Neural crest cell (in vitro differentiated cells): ENCODE results near the gene ZDHHC20. TPM values are rescaled to one million over a fixed set of nuclear protein-coding genes. Genes with fewer than 3 reads are reported as not detected.

Experiments
- DNase-seq: peaks from one replicate; pipeline ENCODE4 v3.0.0; 2021; ENCODE audit warnings: low read depth, mixed read lengths, low spot score
- H3K27ac Mint-ChIP-seq: one replicate; pipeline ENCODE4 v1.8.0; 2021; ENCODE audit warnings: mild to moderate bottlenecking, mixed read lengths; ENCODE audit not compliant: unreplicated experiment
- H3K27me3 Mint-ChIP-seq: 2 replicates; pipeline ENCODE4 v1.8.0; 2021; ENCODE audit warnings: low read depth, mild to moderate bottlenecking, mixed read lengths
- H3K36me3 Mint-ChIP-seq: 2 replicates; pipeline ENCODE4 v1.8.0; 2021; ENCODE audit warnings: low read depth, mild to moderate bottlenecking, mixed read lengths
- H3K4me1 Mint-ChIP-seq: 2 replicates; pipeline ENCODE4 v1.8.0; 2021; ENCODE audit warnings: mixed read lengths
- H3K4me3 Mint-ChIP-seq: one replicate; pipeline ENCODE4 v1.8.0; 2021; ENCODE audit warnings: mild to moderate bottlenecking, mixed read lengths
- H3K9me3 Mint-ChIP-seq: 2 replicates; pipeline ENCODE4 v1.8.0; 2021; ENCODE audit warnings: mixed read lengths
- long read RNA-seq: library from polyadenylated mRNA; unstranded; transcript quantifications from one replicate; pipeline ENCODE4 v2.0.0, GENCODE V29; 2020
- total RNA-seq: library from RNA; stranded (reverse); gene quantifications from 2 replicates; pipeline ENCODE4 v1.2.1, GENCODE V29; 2021
- TF ChIP-seq, protein P1 (sequence below): fragments of 200-600 bp; sonication (generic); conservative IDR thresholded peaks from 2 replicates; pipeline ENCODE4 v1.5.0; 2021; ENCODE audit warnings: antibody characterized with exemption, mild to moderate bottlenecking

The ZDHHC20 gene, protein sequence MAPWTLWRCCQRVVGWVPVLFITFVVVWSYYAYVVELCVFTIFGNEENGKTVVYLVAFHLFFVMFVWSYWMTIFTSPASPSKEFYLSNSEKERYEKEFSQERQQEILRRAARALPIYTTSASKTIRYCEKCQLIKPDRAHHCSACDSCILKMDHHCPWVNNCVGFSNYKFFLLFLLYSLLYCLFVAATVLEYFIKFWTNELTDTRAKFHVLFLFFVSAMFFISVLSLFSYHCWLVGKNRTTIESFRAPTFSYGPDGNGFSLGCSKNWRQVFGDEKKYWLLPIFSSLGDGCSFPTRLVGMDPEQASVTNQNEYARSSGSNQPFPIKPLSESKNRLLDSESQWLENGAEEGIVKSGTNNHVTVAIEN
- total RNA-seq, result 65.2 and 65.7 TPM in 2 replicates
- long read RNA-seq, partial matches to known transcripts, result 8 of 19 reads
- long read RNA-seq, other reads (novel, unspliced or antisense), result 11 of 19 reads

DNA sequence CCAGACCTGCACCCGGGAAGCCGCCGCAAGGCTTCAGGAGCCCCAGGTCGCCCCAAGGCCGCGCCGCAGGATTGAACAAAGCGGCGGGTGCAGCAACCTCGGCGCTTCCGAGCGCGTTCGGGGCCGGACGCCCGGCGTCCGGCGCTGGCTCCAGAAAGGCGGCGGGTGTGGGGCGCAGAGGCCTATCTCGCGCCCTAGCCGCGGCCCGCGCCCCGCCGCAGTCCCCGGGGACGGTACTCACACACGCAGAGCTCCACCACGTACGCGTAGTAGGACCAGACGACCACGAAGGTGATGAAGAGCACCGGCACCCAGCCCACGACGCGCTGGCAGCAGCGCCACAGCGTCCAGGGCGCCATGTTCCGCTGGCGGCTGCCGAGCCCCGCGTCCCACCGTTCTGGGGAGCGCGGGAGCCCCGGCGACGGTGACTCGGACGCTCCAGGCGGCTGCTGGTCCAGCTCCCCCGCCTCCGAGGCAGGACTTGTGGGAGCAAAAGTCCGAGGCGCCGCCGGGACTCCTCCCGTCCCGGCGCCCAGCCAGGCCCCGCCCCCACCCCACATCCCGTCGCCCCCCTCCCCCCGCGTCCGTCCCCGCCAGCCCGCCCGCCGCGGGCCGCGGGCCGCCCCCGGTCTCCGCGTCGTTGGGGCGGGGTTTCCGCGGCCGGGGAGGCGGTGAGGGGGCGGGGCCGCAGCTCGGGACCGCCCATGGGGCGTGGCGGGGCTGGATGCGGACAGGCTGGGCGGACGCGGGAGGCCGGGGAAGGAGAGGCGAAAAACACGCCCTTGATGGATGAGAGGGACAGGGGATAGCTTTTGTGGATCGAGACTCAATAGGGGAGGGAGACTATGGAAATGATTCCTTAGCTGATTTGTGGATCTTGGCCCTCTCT is at the start of gene ZDHHC20:
ZDHHC20 (minus strand) TSS at position 491 of the 889 bp plus-strand sequence; CDS start at position 359, 132 bp downstream.
- peaks cover 11% of the 10 kb centered on the region for H3K9me3 Mint-ChIP-seq
- H3K4me1 Mint-ChIP-seq, result peaks cover 23% of the 10 kb centered on the region
- TF ChIP-seq, protein P1, sequence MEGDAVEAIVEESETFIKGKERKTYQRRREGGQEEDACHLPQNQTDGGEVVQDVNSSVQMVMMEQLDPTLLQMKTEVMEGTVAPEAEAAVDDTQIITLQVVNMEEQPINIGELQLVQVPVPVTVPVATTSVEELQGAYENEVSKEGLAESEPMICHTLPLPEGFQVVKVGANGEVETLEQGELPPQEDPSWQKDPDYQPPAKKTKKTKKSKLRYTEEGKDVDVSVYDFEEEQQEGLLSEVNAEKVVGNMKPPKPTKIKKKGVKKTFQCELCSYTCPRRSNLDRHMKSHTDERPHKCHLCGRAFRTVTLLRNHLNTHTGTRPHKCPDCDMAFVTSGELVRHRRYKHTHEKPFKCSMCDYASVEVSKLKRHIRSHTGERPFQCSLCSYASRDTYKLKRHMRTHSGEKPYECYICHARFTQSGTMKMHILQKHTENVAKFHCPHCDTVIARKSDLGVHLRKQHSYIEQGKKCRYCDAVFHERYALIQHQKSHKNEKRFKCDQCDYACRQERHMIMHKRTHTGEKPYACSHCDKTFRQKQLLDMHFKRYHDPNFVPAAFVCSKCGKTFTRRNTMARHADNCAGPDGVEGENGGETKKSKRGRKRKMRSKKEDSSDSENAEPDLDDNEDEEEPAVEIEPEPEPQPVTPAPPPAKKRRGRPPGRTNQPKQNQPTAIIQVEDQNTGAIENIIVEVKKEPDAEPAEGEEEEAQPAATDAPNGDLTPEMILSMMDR, result no peak
- DNase-seq, result peak; percentile 94
- H3K27ac Mint-ChIP-seq, result peak within 1 kb of the TSS; percentile 94
- no peaks in the 10 kb centered on the region for H3K27me3 Mint-ChIP-seq
- H3K4me3 Mint-ChIP-seq, result peak within 1 kb of the TSS; percentile 96
- H3K36me3 Mint-ChIP-seq, result peaks cover 13% of the 10 kb centered on the region

DNA sequence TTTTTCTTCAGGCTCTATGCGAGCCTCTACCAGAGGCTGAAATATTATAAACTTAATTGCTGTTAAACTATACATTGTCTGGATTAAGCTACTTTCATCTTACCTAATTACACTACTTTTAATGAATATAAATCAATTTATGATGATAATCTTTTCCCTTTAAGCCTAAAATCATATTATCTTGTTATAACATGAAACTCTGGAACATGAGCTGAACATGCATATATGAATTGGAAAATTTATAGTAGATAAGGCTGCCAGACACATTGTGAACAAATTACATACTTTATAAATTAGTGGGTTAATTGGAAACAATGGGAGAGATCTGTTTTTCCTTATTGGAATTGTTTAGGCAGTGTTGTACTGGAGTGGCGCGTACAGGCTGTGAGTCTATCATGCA is 45.3 kb upstream of the ZDHHC20 start:
- H3K36me3 Mint-ChIP-seq, result peaks cover 11% of the 10 kb centered on the region
- H3K27me3 Mint-ChIP-seq, result no peaks in the 10 kb centered on the region
- DNase-seq, result no peak
- H3K27ac Mint-ChIP-seq, result no peak overlapping the region
- H3K4me1 Mint-ChIP-seq, result no peaks in the 10 kb centered on the region
- no peaks in the 10 kb centered on the region for H3K9me3 Mint-ChIP-seq
- H3K4me3 Mint-ChIP-seq, result no peak overlapping the region
- TF ChIP-seq, protein P1, result no peak

DNA sequence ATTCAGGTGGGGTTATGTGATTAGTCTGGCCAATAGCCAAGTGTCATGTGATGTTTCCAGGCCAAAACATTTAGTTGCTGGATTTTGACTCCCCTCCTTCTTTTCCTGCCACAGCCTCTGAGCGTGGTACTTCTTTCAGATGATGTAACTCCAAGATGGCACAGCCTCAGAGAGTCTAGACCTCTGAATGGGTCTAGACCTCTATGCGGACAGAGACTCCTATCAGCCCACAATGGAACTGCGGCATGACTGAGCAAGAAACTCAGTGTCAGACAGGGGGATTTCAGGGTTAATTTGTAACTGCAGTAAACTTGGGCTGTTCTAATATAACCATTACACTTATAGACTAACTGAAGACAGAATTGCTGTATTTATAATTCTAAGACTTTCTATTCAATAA is 42.6 kb upstream of the ZDHHC20 start:
- TF ChIP-seq, protein P1, result peak; percentile 16
- peaks cover 7% of the 10 kb centered on the region for H3K36me3 Mint-ChIP-seq
- H3K4me3 Mint-ChIP-seq, result no peak overlapping the region
- DNase-seq, result no peak
- no peak overlapping the region for H3K27ac Mint-ChIP-seq
- no peaks in the 10 kb centered on the region for H3K9me3 Mint-ChIP-seq
- no peaks in the 10 kb centered on the region for H3K27me3 Mint-ChIP-seq
- no peaks in the 10 kb centered on the region for H3K4me1 Mint-ChIP-seq

DNA sequence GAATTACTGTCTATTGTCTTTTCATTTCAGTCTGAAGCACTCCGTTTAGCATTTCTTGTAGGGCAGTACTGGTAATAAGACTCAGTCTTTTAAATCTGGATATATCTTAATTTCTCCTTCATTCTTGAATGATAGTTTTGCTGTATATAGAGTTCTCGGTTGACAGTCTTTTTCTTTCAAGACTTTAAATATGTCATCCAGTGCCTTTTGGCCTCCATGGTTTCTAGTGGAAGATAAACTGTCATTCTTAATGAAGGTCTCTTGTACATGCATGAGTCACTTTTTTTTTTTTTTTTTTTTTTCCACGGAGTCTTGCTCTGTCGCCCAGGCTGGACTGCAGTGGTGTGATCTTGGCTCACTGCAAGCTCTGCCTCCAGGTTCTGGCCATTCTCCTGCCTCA is 27.2 kb upstream of the ZDHHC20 start:
- Mint-ChIP-seq H3K27ac (no peak overlapping the region), H3K36me3 (peaks cover 46% of the 10 kb centered on the region), H3K9me3 (peaks cover 17% of the 10 kb centered on the region), H3K4me1 (no peaks in the 10 kb centered on the region), H3K27me3 (no peaks in the 10 kb centered on the region), H3K4me3 (no peak overlapping the region)
- TF ChIP-seq, protein P1, result no peak
- no peak for DNase-seq

DNA sequence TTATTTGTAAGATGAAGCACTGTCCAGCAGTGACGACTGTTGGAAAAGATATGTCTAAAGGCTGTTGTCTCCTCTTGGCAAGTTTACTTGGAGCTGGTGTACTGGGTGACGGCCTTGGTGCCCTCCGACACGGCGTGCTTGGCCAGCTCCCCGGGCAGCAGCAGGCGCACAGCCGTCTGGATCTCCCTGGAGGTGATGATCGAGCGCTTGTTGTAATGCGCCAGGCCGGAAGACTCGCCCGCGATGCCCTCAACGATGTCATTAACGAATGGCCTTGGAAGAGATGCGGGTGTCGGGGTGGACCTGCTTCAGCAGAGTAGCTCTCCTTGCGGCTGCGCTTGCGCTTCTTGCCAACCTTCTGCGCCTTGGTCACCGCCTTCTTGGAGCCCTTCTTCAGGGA is 24.6 kb upstream of the ZDHHC20 start:
- peaks cover 8% of the 10 kb centered on the region for H3K9me3 Mint-ChIP-seq

More for the DNA sequence above, 24.6 kb upstream of the ZDHHC20 start:
- TF ChIP-seq, protein P1, result no peak
- no peak overlapping the region for H3K27ac Mint-ChIP-seq
- no peak for DNase-seq
- H3K4me3 Mint-ChIP-seq, result no peak overlapping the region
- peaks cover 4% of the 10 kb centered on the region for H3K27me3 Mint-ChIP-seq
- peaks cover 27% of the 10 kb centered on the region for H3K36me3 Mint-ChIP-seq
- H3K4me1 Mint-ChIP-seq, result no peaks in the 10 kb centered on the region
